ENCODE results near the gene PTPRR.

PTPRR gene

DNA sequence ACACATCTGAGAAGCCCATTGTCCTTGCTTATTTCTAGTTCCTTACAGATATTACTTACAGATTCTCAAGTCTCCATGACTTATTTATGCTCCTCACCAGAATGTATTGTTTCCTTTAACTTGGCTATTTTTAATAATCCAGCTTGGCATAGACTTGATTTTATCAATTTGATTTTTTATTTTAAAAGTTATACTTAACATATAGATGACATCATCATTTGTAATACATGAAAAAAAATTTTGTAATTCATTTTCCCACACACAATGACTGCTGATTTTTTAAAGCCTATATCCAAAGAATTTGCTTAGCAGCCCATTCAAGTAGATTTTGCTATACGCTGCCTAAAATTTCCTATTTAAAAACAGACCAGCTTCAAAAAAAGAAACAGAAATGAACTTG, 39.8 kb downstream of the PTPRR start:
- H3K27ac ChIP-seq: no peak overlapping the region
- no peaks in the 10 kb centered on the region for H4K20me1 ChIP-seq
- no peaks in the 10 kb centered on the region for H3K36me3 ChIP-seq
- TF ChIP-seq Cebpa-rat (IDR thresholded peaks at IDR 0.05): no peak
- no peak overlapping the region for H3K9ac ChIP-seq
- H3K4me3 ChIP-seq: no peak overlapping the region
- H3K4me1 ChIP-seq: no peaks in the 10 kb centered on the region
- no peaks in the 10 kb centered on the region for H3K9me3 ChIP-seq
- H3K4me2 ChIP-seq: no peak overlapping the region
- H3K27me3 ChIP-seq: no peaks in the 10 kb centered on the region

DNA sequence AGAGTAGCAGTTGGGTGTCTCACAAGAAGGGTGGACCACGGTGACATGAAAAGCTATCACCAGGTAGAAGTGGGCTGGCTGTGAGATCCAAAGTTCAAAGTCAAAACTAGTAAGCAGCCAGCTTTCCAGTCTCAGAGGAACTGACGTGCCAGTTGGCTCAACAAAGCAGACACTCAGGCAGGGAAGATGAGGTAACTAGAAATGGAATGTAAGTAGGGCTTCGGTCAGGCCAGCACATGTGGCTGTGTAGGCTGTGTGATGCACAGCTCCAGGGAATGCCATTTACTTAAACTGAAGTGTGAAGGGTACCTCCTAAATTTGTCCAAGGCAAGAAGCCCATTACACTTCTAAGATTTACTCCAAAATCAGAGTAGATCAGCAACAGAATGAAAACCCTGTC, 43.6 kb downstream of the PTPRR start:
- H4K20me1 ChIP-seq: no peaks in the 10 kb centered on the region
- H3K4me3 ChIP-seq: no peak overlapping the region
- no peaks in the 10 kb centered on the region for H3K36me3 ChIP-seq

DNA sequence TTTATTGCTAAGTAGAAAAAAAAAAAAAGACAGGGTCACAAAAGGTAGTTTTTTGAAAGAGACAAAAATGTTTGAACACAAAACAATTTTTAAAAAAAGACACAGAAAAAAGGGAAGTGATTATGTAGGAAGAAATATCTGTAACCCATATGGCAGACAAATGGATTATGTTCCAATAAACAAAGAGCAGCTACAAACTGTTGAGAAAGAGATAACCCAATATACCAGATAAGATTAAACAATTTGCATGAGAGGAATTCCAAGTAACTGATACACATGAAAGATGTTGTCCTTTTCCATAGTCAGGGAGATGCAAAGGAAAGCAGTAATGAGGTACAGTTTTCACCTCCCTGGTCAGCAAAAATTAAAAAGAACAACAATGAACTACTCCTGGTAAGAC, 44.9 kb downstream of the PTPRR start:
- H3K36me3 ChIP-seq: no peaks in the 10 kb centered on the region
- H3K9ac ChIP-seq: no peak overlapping the region
- no peaks in the 10 kb centered on the region for H3K9me3 ChIP-seq
- H3K4me3 ChIP-seq: no peak overlapping the region
- H4K20me1 ChIP-seq: no peaks in the 10 kb centered on the region
- H3K27ac ChIP-seq: no peak overlapping the region
- H3K4me2 ChIP-seq: no peak overlapping the region
- no peaks in the 10 kb centered on the region for H3K27me3 ChIP-seq
- no peak for TF ChIP-seq Cebpa-rat (IDR thresholded peaks at IDR 0.05)
- no peaks in the 10 kb centered on the region for H3K4me1 ChIP-seq

More for the DNA sequence above, 43.6 kb downstream of the PTPRR start:
- Histone ChIP-seq H3K4me1 (no peaks in the 10 kb centered on the region), H3K9me3 (no peaks in the 10 kb centered on the region), H3K9ac (no peak overlapping the region), H3K27ac (no peak overlapping the region), H3K4me2 (no peak overlapping the region), H3K27me3 (no peaks in the 10 kb centered on the region)
- no peak for TF ChIP-seq Cebpa-rat (IDR thresholded peaks at IDR 0.05)

DNA sequence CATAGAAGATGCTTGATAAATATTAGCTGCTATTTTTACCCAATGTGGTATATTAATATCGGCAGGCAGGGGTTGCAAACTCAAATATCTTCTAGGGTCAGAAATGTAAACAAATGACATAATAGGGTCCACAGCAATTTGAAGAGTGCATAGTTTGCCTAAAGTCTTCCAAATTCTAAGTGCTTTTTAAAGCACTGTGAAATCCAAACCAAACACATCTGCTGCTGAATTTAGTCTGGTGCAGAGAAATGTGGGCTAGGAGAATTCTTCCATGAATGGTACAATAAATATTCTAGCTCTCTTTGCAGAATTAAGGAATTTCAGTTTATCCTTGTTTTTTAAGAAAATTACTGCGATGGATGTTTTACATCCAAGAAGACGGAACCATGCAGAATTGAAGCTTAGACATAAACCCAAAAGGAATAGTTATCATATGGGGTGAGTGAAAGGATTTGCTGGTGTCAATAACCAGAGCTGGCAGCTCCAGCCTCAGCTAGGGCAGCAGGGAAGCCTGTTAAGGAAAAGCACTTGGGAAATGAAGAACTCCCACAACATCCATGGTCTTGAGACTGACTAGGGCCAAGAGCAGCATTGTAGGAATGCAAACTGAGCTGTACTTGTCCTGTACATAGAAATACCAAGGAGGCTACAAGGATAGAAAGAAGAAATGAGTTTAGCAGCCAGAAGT, 65.5 kb downstream of the PTPRR start:
- Histone ChIP-seq H3K36me3 (no peaks in the 10 kb centered on the region), H3K9ac (no peak overlapping the region), H3K27me3 (no peaks in the 10 kb centered on the region), H4K20me1 (no peaks in the 10 kb centered on the region), H3K4me1 (no peaks in the 10 kb centered on the region), H3K9me3 (no peaks in the 10 kb centered on the region), H3K27ac (no peak overlapping the region), H3K4me3 (no peak overlapping the region), H3K4me2 (no peak overlapping the region)
- TF ChIP-seq Cebpa-rat (IDR thresholded peaks at IDR 0.05): no peak

DNA sequence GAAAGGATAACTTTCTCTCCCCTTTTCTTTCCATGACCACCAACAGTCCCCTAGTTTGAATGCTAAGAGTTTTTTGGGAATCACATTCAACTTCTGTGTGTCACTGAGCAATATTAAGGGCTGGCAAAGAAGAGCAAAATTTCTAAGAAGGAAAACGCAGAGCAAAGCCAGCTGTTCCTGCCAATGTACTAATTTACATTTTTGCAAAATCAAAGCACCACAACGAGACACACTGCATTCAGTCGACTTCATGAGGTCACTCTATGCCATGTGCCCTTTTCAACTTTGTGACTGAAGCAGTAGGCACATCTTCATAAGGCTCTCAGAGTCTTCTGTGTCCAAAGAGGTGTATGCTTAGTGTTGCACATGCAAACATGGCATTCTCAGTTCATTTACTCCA, 66.4 kb downstream of the PTPRR start:
- H3K36me3 ChIP-seq: no peaks in the 10 kb centered on the region
- no peaks in the 10 kb centered on the region for H3K27me3 ChIP-seq
- H3K27ac ChIP-seq: no peak overlapping the region
- TF ChIP-seq Cebpa-rat (IDR thresholded peaks at IDR 0.05): no peak
- H3K9me3 ChIP-seq: no peaks in the 10 kb centered on the region
- no peaks in the 10 kb centered on the region for H4K20me1 ChIP-seq
- H3K4me2 ChIP-seq: no peak overlapping the region
- H3K4me3 ChIP-seq: no peak overlapping the region
- no peak overlapping the region for H3K9ac ChIP-seq
- 0 out of 2 replicates have a peak, but pooled peaks cover 2% of the 10 kb centered on the region for H3K4me1 ChIP-seq

DNA sequence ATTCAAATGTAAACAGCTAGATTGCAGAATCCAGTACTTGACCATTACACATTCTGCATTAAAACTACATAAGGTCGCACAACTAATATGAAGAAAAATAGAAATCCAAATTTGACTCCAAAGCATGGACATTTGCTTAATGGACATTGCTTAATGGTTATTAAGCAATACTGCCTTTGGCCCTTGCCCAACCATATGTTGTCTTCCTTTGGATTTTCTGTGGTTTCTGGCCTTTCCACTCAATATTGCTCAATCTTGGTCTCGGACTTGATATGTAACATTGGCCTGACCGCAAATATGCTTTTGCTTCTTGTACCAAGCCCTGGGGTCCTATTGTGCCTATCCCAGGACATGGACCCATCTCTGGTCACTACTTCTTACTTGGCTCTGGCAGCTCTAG, 67.2 kb downstream of the PTPRR start:
- no peak overlapping the region for H3K4me3 ChIP-seq

DNA sequence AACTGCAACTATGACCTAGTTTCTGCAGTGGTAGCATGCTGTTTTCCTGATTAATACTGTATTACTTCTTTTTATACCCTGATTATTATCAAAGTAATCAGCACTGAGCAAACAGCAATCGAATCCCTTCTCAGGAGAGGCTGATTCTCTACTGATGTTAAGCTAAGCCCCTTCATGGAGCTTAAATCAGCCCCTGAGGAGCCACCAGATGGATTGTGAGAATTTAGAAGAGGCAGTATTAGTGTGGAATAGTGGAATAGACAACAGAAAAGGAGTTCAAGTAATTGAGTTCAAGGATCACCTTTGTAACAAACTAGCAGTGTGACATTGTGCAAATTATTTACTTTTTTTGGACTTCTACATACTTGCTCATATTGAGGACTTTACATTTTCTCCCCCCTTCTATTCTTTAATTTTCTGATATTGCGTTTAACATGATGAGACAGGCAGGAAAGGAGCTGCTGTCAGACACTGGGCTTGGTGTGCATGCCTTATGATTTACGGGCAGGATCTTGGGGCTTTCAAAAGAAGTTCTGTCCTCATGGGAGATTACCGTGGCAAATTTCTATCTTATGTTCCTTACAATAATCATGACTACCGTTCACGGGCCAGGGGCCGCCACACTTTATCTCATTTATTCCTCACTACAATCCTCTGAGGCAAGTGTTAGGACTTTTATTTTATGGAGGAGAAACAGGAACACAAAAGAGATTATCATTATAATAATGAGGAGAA, 68.0 kb downstream of the PTPRR start:
- TF ChIP-seq Cebpa-rat (IDR thresholded peaks at IDR 0.05): no peak

More for the DNA sequence above, 67.2 kb downstream of the PTPRR start:
- Histone ChIP-seq H3K4me1 (0 out of 2 replicates have a peak, but pooled peaks cover 4% of the 10 kb centered on the region), H3K27ac (no peak overlapping the region), H3K9ac (no peak overlapping the region), H3K4me2 (no peak overlapping the region), H3K27me3 (no peaks in the 10 kb centered on the region), H4K20me1 (no peaks in the 10 kb centered on the region), H3K9me3 (no peaks in the 10 kb centered on the region), H3K36me3 (no peaks in the 10 kb centered on the region)
- TF ChIP-seq Cebpa-rat (IDR thresholded peaks at IDR 0.05): no peak

DNA sequence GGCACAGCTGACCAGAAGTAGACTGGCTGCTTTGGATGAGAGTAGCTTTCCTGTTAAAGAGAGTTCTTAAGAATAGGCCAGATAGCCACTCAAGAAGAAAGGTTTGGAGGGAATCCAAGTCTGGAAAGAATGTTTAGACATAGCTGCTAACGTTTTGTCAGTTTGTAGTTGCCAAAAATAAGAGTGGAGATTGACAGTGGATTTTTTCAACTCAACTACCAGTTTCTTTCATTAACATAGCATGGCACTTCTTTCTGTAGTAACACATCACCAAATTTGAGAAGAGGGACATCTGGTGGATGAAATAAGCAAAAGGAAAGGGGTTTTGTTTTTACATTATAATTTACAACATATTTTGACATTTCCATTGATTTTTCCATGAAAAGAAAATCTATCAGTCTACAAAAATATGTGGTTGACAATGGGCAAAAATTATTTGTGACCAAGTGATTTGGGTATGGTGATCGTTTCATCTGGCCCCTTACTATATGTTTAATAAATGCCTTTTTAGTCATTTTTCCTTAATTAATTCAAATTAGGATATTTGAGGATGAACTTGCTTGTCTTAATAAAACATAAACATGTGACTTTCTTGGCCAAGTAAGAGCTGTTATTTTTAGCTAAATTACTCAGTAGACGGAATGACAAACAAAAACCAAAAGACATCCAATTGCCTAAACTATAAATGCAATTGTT, 71.1 kb downstream of the PTPRR start:
- 0 out of 2 replicates have a peak, but pooled peaks cover 4% of the 10 kb centered on the region for H3K4me1 ChIP-seq
- no peak overlapping the region for H3K4me2 ChIP-seq
- no peaks in the 10 kb centered on the region for H3K27me3 ChIP-seq
- no peak for TF ChIP-seq Cebpa-rat (IDR thresholded peaks at IDR 0.05)
- no peak overlapping the region for H3K4me3 ChIP-seq
- H4K20me1 ChIP-seq: no peaks in the 10 kb centered on the region
- no peak overlapping the region for H3K9ac ChIP-seq
- H3K9me3 ChIP-seq: no peaks in the 10 kb centered on the region
- no peaks in the 10 kb centered on the region for H3K36me3 ChIP-seq
- H3K27ac ChIP-seq: no peak overlapping the region

More for the DNA sequence above, 68.0 kb downstream of the PTPRR start:
- Histone ChIP-seq H4K20me1 (no peaks in the 10 kb centered on the region), H3K9me3 (no peaks in the 10 kb centered on the region), H3K4me2 (no peak overlapping the region), H3K4me1 (0 out of 2 replicates have a peak, but pooled peaks cover 4% of the 10 kb centered on the region), H3K4me3 (no peak overlapping the region), H3K27me3 (no peaks in the 10 kb centered on the region), H3K9ac (no peak overlapping the region), H3K27ac (no peak overlapping the region), H3K36me3 (no peaks in the 10 kb centered on the region)

DNA sequence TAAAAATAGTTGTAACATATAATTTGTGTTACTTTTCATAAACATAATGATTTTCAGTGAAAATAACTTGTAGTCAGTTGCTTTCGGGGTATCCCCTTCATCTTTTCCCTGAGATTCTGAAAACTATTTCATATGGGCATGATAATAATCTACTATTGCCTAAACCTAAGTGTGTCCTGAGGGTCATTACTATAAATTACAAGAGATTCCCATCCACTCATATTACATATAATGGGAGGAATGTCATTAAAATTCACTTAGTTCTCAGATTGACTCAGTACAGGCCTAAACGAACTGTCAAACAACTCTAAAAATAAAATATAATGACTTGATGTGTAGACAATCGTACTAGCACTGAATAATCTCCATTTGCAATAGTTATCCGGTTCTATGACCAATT, 72.7 kb downstream of the PTPRR start:
- H3K9me3 ChIP-seq: no peaks in the 10 kb centered on the region
- 0 out of 2 replicates have a peak, but pooled peaks cover 4% of the 10 kb centered on the region for H3K4me1 ChIP-seq
- H3K9ac ChIP-seq: no peak overlapping the region
- no peak overlapping the region for H3K27ac ChIP-seq
- H3K4me2 ChIP-seq: no peak overlapping the region
- no peaks in the 10 kb centered on the region for H3K36me3 ChIP-seq
- TF ChIP-seq Cebpa-rat (IDR thresholded peaks at IDR 0.05): no peak
- no peak overlapping the region for H3K4me3 ChIP-seq
- H3K27me3 ChIP-seq: no peaks in the 10 kb centered on the region
- no peaks in the 10 kb centered on the region for H4K20me1 ChIP-seq

DNA sequence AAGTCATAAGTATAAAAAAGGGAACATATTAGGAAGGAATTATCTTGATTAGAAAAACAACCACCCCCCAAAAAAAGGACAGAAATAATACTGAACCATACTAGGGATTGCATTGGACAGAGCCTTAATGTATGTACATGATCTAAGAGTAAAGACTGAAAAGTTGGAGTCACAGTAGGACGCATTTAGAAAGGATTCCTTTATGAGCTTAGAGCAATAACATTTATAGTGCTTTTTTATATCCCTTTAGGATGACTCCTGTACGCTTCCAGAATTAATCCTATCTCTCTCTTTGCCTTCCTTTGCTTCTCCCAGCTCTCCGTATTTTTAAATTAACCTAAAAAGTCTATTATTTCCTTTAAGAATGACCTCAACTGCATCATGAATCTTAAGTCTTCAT, 75.3 kb downstream of the PTPRR start:
- Histone ChIP-seq H3K4me3 (no peak overlapping the region), H3K9ac (no peak overlapping the region), H3K9me3 (no peaks in the 10 kb centered on the region), H3K4me2 (no peak overlapping the region), H3K4me1 (0 out of 2 replicates have a peak, but pooled peaks cover 10% of the 10 kb centered on the region), H3K27ac (no peak overlapping the region), H4K20me1 (no peaks in the 10 kb centered on the region), H3K27me3 (no peaks in the 10 kb centered on the region), H3K36me3 (no peaks in the 10 kb centered on the region)
- no peak for TF ChIP-seq Cebpa-rat (IDR thresholded peaks at IDR 0.05)
